ENCODE data around the gene ZNF761.

Gene ZNF761

GRCh38 chr19:53504885-53505284 is 73.1 kb downstream of the ZNF761 start:
- H3K4me3 ChIP-seq (ENCODE audit: insufficient read depth, low read length, poor library complexity, severe bottlenecking), result no peak overlapping the region
- H3K36me3 ChIP-seq (ENCODE audit: low read length), result no peaks in the 10 kb centered on the region
- no peaks in the 10 kb centered on the region for H4K20me1 ChIP-seq (ENCODE audit: low read depth, low read length)
- H3K9ac ChIP-seq (ENCODE audit: low read length), result no peak overlapping the region
- no peaks in the 10 kb centered on the region for H3K9me3 ChIP-seq (ENCODE audit: insufficient read depth, low read length)
- TF ChIP-seq EZH2phosphoT487 (conservative IDR thresholded peaks at IDR 0.05; ENCODE audit: low read length), result no peak
- TF ChIP-seq CTCF (IDR thresholded peaks at IDR 0.05; ENCODE audit: insufficient read depth, low read length, poor library complexity, severe bottlenecking), result no peak
- H3K27me3 ChIP-seq (ENCODE audit: low read length), result no peaks in the 10 kb centered on the region; the same call in 1 of the 2 replicates
- H3K4me2 ChIP-seq (ENCODE audit: low read depth, low read length, poor library complexity, severe bottlenecking), result no peak overlapping the region
- no peaks in the 10 kb centered on the region for H3K79me2 ChIP-seq (ENCODE audit: insufficient read depth, low read length)
- no peak overlapping the region for H3K27ac ChIP-seq (ENCODE audit: low read depth, low read length)
- no peak overlapping the region for H2AFZ ChIP-seq (ENCODE audit: low read depth, low read length, severe bottlenecking)
- no peaks in the 10 kb centered on the region for H3K9me2 ChIP-seq (replicated peaks; ENCODE audit: insufficient read depth, low read length)
- H3F3A ChIP-seq (ENCODE audit: insufficient read depth), result no peaks in the 10 kb centered on the region

- H3K9me2 ChIP-seq (replicated peaks; ENCODE audit: insufficient read depth, low read length), result no peaks in the 10 kb centered on the region
- no peak overlapping the region for H3K9ac ChIP-seq (ENCODE audit: low read length)
- H3K27ac ChIP-seq (ENCODE audit: low read depth, low read length), result no peak overlapping the region
- H3F3A ChIP-seq (ENCODE audit: insufficient read depth), result no peaks in the 10 kb centered on the region
- no peaks in the 10 kb centered on the region for H3K9me3 ChIP-seq (ENCODE audit: insufficient read depth, low read length)
- no peaks in the 10 kb centered on the region; the same call in 1 of the 2 replicates for H3K27me3 ChIP-seq (ENCODE audit: low read length)
- H3K4me2 ChIP-seq (ENCODE audit: low read depth, low read length, poor library complexity, severe bottlenecking), result no peak overlapping the region
- H2AFZ ChIP-seq (ENCODE audit: low read depth, low read length, severe bottlenecking), result no peak overlapping the region
- TF ChIP-seq CTCF (IDR thresholded peaks at IDR 0.05; ENCODE audit: insufficient read depth, low read length, poor library complexity, severe bottlenecking) (no peak), EZH2phosphoT487 (conservative IDR thresholded peaks at IDR 0.05; ENCODE audit: low read length) (no peak)
- H3K4me3 ChIP-seq (ENCODE audit: insufficient read depth, low read length, poor library complexity, severe bottlenecking), result no peak overlapping the region
- H3K36me3 ChIP-seq (ENCODE audit: low read length), result no peaks in the 10 kb centered on the region
- H3K79me2 ChIP-seq (ENCODE audit: insufficient read depth, low read length), result no peaks in the 10 kb centered on the region
- no peaks in the 10 kb centered on the region for H4K20me1 ChIP-seq (ENCODE audit: low read depth, low read length)
Observed at GRCh38 chr19:53506728-53507127, 74.9 kb downstream of the ZNF761 start.

Data from SU-DHL-6 (cell line).